ENCODE measurements around the gene CCL17.

CCL17 gene

GRCh38 chr16:57413733-57414132 lies 9.2 kb downstream of the CCL17 start:
- no CpG with 5 or more reads among the region's 7 CpGs for WGBS (ENCODE audit: insufficient coverage, insufficient read length)
- no peak for DNase-seq (ENCODE audit: low read depth, low spot score)
- H3K9me3 ChIP-seq (ENCODE audit: control insufficient read depth, insufficient read depth, low read length) = no peaks in the 10 kb centered on the region
- H3K36me3 ChIP-seq (ENCODE audit: control insufficient read depth, insufficient read depth, low read length) = no peaks in the 10 kb centered on the region
- no peaks in the 10 kb centered on the region for H3K27me3 ChIP-seq (ENCODE audit: control insufficient read depth, insufficient read depth, low read length)
- no peak overlapping the region for H3K27ac ChIP-seq (ENCODE audit: low read length)
- H3K4me1 ChIP-seq (ENCODE audit: control insufficient read depth, insufficient read depth, low read length) = peaks cover 2% of the 10 kb centered on the region
- no peak overlapping the region for H3K4me3 ChIP-seq (ENCODE audit: low read length)

- no peaks in the 10 kb centered on the region for H3K9me3 ChIP-seq (ENCODE audit: control insufficient read depth, insufficient read depth, low read length)
- no peak for DNase-seq (ENCODE audit: low read depth, low spot score)
- H3K27ac ChIP-seq (ENCODE audit: low read length) = no peak overlapping the region
- no CpG with 5 or more reads among the region's 16 CpGs for WGBS (ENCODE audit: insufficient coverage, insufficient read length)
- no peak overlapping the region; the same call in 1 of the 2 replicates for H3K4me3 ChIP-seq (ENCODE audit: low read length)
- no peaks in the 10 kb centered on the region; the same call in none of the 2 replicates for H3K4me1 ChIP-seq (ENCODE audit: control insufficient read depth, insufficient read depth, low read length)
- no peaks in the 10 kb centered on the region for H3K27me3 ChIP-seq (ENCODE audit: control insufficient read depth, insufficient read depth, low read length)
- no peaks in the 10 kb centered on the region for H3K36me3 ChIP-seq (ENCODE audit: control insufficient read depth, insufficient read depth, low read length)
These were observed 11.5 kb downstream of the CCL17 start for GRCh38 chr16:57416084-57416483.

GRCh38 chr16:57419506-57419905 lies 14.9 kb downstream of the CCL17 start:
- H3K36me3 ChIP-seq (ENCODE audit: control insufficient read depth, insufficient read depth, low read length) = no peaks in the 10 kb centered on the region
- H3K27me3 ChIP-seq (ENCODE audit: control insufficient read depth, insufficient read depth, low read length) = no peaks in the 10 kb centered on the region
- H3K9me3 ChIP-seq (ENCODE audit: control insufficient read depth, insufficient read depth, low read length) = no peaks in the 10 kb centered on the region
- H3K27ac ChIP-seq (ENCODE audit: low read length) = no peak overlapping the region
- DNase-seq (ENCODE audit: low read depth, low spot score) = no peak
- WGBS (ENCODE audit: insufficient coverage, insufficient read length) = no CpG with 5 or more reads among the region's 6 CpGs
- no peaks in the 10 kb centered on the region; the same call in 1 of the 2 replicates for H3K4me1 ChIP-seq (ENCODE audit: control insufficient read depth, insufficient read depth, low read length)
- no peak overlapping the region for H3K4me3 ChIP-seq (ENCODE audit: low read length)

GRCh38 chr16:57422026-57422944 lies 17.7 kb downstream of the CCL17 start:
- DNase-seq (ENCODE audit: low read depth, low spot score) = no peak
- no CpG with 5 or more reads among the region's 10 CpGs for WGBS (ENCODE audit: insufficient coverage, insufficient read length)
- H3K36me3 ChIP-seq (ENCODE audit: control insufficient read depth, insufficient read depth, low read length) = no peaks in the 10 kb centered on the region
- no peaks in the 10 kb centered on the region for H3K4me1 ChIP-seq (ENCODE audit: control insufficient read depth, insufficient read depth, low read length)
- no peaks in the 10 kb centered on the region for H3K9me3 ChIP-seq (ENCODE audit: control insufficient read depth, insufficient read depth, low read length)
- no peak overlapping the region for H3K4me3 ChIP-seq (ENCODE audit: low read length)
- no peak overlapping the region for H3K27ac ChIP-seq (ENCODE audit: low read length)
- H3K27me3 ChIP-seq (ENCODE audit: control insufficient read depth, insufficient read depth, low read length) = no peaks in the 10 kb centered on the region

- no peaks in the 10 kb centered on the region for H3K36me3 ChIP-seq (ENCODE audit: control insufficient read depth, insufficient read depth, low read length)
- no CpG with 5 or more reads among the region's 2 CpGs for WGBS (ENCODE audit: insufficient coverage, insufficient read length)
- H3K27me3 ChIP-seq (ENCODE audit: control insufficient read depth, insufficient read depth, low read length) = no peaks in the 10 kb centered on the region
- H3K9me3 ChIP-seq (ENCODE audit: control insufficient read depth, insufficient read depth, low read length) = no peaks in the 10 kb centered on the region
- no peak for DNase-seq (ENCODE audit: low read depth, low spot score)
- no peak overlapping the region for H3K27ac ChIP-seq (ENCODE audit: low read length)
- H3K4me1 ChIP-seq (ENCODE audit: control insufficient read depth, insufficient read depth, low read length) = no peaks in the 10 kb centered on the region
- H3K4me3 ChIP-seq (ENCODE audit: low read length) = no peak overlapping the region
These were observed 18.6 kb downstream of the CCL17 start for GRCh38 chr16:57423152-57423551.

- Histone ChIP-seq H3K9me3 (ENCODE audit: control insufficient read depth, insufficient read depth, low read length) (no peaks in the 10 kb centered on the region), H3K36me3 (ENCODE audit: control insufficient read depth, insufficient read depth, low read length) (peaks cover 4% of the 10 kb centered on the region), H3K27ac (ENCODE audit: low read length) (no peak overlapping the region), H3K4me1 (ENCODE audit: control insufficient read depth, insufficient read depth, low read length) (no peaks in the 10 kb centered on the region), H3K4me3 (ENCODE audit: low read length) (no peak overlapping the region), H3K27me3 (ENCODE audit: control insufficient read depth, insufficient read depth, low read length) (no peaks in the 10 kb centered on the region)
- no CpG with 5 or more reads among the region's 3 CpGs for WGBS (ENCODE audit: insufficient coverage, insufficient read length)
- no peak for DNase-seq (ENCODE audit: low read depth, low spot score)
These were observed 20.0 kb downstream of the CCL17 start for GRCh38 chr16:57424583-57424982.

- no CpG with 5 or more reads among the region's 7 CpGs for WGBS (ENCODE audit: insufficient coverage, insufficient read length)
- peaks cover 11% of the 10 kb centered on the region for H3K36me3 ChIP-seq (ENCODE audit: control insufficient read depth, insufficient read depth, low read length)
- no peak for DNase-seq (ENCODE audit: low read depth, low spot score)
- no peaks in the 10 kb centered on the region for H3K4me1 ChIP-seq (ENCODE audit: control insufficient read depth, insufficient read depth, low read length)
- no peaks in the 10 kb centered on the region for H3K9me3 ChIP-seq (ENCODE audit: control insufficient read depth, insufficient read depth, low read length)
- no peak overlapping the region for H3K27ac ChIP-seq (ENCODE audit: low read length)
- no peaks in the 10 kb centered on the region for H3K27me3 ChIP-seq (ENCODE audit: control insufficient read depth, insufficient read depth, low read length)
- H3K4me3 ChIP-seq (ENCODE audit: low read length) = no peak overlapping the region
These were observed 21.8 kb downstream of the CCL17 start for GRCh38 chr16:57426356-57426755.

- H3K36me3 ChIP-seq (ENCODE audit: control insufficient read depth, insufficient read depth, low read length) = peaks cover 14% of the 10 kb centered on the region
- no CpG with 5 or more reads among the region's 8 CpGs for WGBS (ENCODE audit: insufficient coverage, insufficient read length)
- DNase-seq (ENCODE audit: low read depth, low spot score) = no peak
These were observed 22.7 kb downstream of the CCL17 start for GRCh38 chr16:57427307-57427706.

DNA sequence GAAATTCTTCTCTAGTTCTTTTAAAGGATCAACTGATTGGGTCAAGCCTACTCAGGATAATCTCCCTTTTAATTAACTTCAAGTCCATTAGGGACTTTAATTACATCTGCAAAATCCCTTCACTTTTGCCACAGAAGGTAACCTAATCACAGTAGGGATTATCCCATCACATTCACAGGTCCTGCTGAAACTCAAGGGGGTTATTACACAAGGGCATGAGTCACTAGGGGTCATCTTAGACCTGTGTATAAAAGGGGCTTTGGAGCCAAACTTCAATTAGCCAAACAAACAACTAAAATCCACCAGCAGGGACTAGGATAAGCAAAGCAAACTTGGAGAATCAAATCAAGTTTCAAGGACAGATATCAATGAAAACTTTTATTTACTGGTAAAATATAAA lies 23.3 kb downstream of the CCL17 start:
- no peaks in the 10 kb centered on the region for H3K4me1 ChIP-seq (ENCODE audit: control insufficient read depth, insufficient read depth, low read length)
- peaks cover 14% of the 10 kb centered on the region for H3K36me3 ChIP-seq (ENCODE audit: control insufficient read depth, insufficient read depth, low read length)
- H3K4me3 ChIP-seq (ENCODE audit: low read length) = no peak overlapping the region
- H3K9me3 ChIP-seq (ENCODE audit: control insufficient read depth, insufficient read depth, low read length) = no peaks in the 10 kb centered on the region
- no peaks in the 10 kb centered on the region for H3K27me3 ChIP-seq (ENCODE audit: control insufficient read depth, insufficient read depth, low read length)
- no peak for DNase-seq (ENCODE audit: low read depth, low spot score)
- H3K27ac ChIP-seq (ENCODE audit: low read length) = no peak overlapping the region

More at GRCh38 chr16:57427307-57427706, 22.7 kb downstream of the CCL17 start:
- Histone ChIP-seq H3K27ac (ENCODE audit: low read length) (no peak overlapping the region), H3K27me3 (ENCODE audit: control insufficient read depth, insufficient read depth, low read length) (no peaks in the 10 kb centered on the region), H3K4me3 (ENCODE audit: low read length) (no peak overlapping the region), H3K4me1 (ENCODE audit: control insufficient read depth, insufficient read depth, low read length) (no peaks in the 10 kb centered on the region), H3K9me3 (ENCODE audit: control insufficient read depth, insufficient read depth, low read length) (no peaks in the 10 kb centered on the region)

DNA sequence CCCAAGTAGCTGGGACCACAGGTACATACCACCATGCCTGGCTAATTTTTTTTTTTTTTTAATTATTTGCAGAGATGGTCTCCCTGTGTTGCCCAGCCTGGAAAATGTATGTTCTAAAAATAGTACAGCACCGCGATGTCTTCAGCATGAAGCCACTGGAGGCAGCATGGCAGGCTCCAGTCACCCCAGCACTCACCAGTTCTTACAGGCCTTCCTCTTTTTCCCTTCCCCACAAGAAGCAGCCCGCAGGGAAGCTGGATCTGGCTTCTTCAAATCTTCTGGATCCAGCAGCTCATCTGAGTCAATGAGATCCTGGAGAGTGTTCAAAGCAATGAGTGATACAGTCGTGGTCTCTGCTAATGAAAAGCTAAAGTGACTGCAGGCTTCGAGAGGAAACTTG lies 26.4 kb downstream of the CCL17 start:
- H3K9me3 ChIP-seq (ENCODE audit: control insufficient read depth, insufficient read depth, low read length) = no peaks in the 10 kb centered on the region
- H3K36me3 ChIP-seq (ENCODE audit: control insufficient read depth, insufficient read depth, low read length) = peaks cover 21% of the 10 kb centered on the region
- no peak overlapping the region for H3K27ac ChIP-seq (ENCODE audit: low read length)
- no peaks in the 10 kb centered on the region for H3K27me3 ChIP-seq (ENCODE audit: control insufficient read depth, insufficient read depth, low read length)
- H3K4me1 ChIP-seq (ENCODE audit: control insufficient read depth, insufficient read depth, low read length) = no peaks in the 10 kb centered on the region
- no peak for DNase-seq (ENCODE audit: low read depth, low spot score)
- no peak overlapping the region for H3K4me3 ChIP-seq (ENCODE audit: low read length)
- WGBS (ENCODE audit: insufficient coverage, insufficient read length) = no CpG with 5 or more reads among the region's 5 CpGs

DNA sequence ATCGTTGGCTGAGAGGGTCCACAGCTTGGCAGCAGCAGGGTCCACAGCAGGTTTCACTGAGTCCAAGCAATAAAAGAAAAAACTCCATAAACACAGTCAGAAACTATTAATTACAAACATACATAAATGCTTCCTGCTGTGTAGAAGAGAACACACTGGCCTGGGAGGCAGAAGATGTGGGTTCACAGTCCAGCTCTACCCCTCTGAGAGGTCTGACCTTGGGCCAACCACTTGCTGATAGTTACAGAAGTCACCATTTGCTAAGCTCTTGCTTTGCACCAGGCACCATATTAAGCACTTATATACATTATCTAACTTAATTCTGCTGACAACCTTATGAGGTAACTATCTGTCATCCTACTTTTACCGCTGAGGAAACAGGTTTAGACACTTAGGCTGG lies 27.9 kb downstream of the CCL17 start:
- no peak for DNase-seq (ENCODE audit: low read depth, low spot score)
- Histone ChIP-seq H3K4me1 (ENCODE audit: control insufficient read depth, insufficient read depth, low read length) (no peaks in the 10 kb centered on the region), H3K4me3 (ENCODE audit: low read length) (no peak overlapping the region), H3K9me3 (ENCODE audit: control insufficient read depth, insufficient read depth, low read length) (no peaks in the 10 kb centered on the region), H3K27ac (ENCODE audit: low read length) (no peak overlapping the region), H3K27me3 (ENCODE audit: control insufficient read depth, insufficient read depth, low read length) (no peaks in the 10 kb centered on the region), H3K36me3 (ENCODE audit: control insufficient read depth, insufficient read depth, low read length) (peaks cover 21% of the 10 kb centered on the region)
- no CpG with 5 or more reads among the region's 2 CpGs for WGBS (ENCODE audit: insufficient coverage, insufficient read length)

Data from iPS DF 6.9 (cell line).